ENCODE measurements around the gene FCGR3A.

GRCh38 chr1:161502181-161502580 lies 47.4 kb downstream of the FCGR3A start:
- TF ChIP-seq POLR2A (IDR thresholded peaks at IDR 0.05): no peak
- TF ChIP-seq, protein P1, sequence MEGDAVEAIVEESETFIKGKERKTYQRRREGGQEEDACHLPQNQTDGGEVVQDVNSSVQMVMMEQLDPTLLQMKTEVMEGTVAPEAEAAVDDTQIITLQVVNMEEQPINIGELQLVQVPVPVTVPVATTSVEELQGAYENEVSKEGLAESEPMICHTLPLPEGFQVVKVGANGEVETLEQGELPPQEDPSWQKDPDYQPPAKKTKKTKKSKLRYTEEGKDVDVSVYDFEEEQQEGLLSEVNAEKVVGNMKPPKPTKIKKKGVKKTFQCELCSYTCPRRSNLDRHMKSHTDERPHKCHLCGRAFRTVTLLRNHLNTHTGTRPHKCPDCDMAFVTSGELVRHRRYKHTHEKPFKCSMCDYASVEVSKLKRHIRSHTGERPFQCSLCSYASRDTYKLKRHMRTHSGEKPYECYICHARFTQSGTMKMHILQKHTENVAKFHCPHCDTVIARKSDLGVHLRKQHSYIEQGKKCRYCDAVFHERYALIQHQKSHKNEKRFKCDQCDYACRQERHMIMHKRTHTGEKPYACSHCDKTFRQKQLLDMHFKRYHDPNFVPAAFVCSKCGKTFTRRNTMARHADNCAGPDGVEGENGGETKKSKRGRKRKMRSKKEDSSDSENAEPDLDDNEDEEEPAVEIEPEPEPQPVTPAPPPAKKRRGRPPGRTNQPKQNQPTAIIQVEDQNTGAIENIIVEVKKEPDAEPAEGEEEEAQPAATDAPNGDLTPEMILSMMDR (IDR thresholded peaks at IDR 0.05): no peak
